ENCODE measurements around the gene WDPCP.
"Not testable (repeated sequence)": the region's sequence is repeated elsewhere in the genome, so short reads cannot be mapped to it uniquely, and the experiment has no call there.

The WDPCP gene

DNA sequence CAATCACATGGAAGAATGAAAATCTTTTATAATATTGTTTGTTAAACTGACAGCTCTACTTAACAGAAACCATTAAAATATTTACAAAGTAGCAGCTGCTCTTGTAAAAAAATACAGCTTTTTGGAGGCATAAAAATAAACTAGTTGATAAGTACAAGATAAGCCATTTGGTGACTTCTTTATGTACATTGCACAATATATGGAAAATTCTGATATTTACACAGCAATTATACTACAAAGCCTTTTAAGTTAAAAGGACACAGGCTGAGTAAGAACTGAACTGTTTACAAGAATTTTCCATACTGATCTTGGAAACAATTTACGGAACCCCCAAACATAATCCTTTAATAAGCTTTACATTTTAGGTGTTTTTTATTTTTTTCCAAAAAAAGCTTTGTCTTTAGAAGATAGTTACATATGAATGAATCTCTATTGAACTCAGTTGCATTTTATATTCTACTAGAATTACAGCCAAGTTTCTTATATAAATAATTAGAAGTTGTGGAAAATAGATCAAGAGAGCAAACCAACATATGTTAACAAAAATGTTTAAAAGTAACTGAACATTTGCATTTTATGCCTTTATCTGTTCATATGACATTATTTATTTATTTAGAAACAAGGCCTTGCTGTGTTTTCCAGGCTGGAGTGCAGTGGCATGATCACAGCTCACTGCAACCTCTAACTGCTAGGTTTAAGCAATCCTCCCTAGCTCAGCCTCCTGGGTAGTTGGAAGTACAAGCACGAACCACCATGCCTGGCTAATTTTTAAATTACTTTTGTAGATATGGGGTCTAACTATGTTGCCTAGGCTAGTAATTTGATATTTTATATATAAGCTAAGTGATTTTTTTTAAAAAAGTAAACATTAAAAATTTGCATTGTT, 395.1 kb downstream of the WDPCP start:
- TF ChIP-seq POLR2AphosphoS5 (IDR thresholded peaks at IDR 0.05; ENCODE audit: low read depth, low read length) (no peak), TAF1 (IDR thresholded peaks at IDR 0.05; ENCODE audit: borderline replicate concordance, low read depth, low read length) (no peak), POLR2A (IDR thresholded peaks at IDR 0.05; ENCODE audit: low read depth, low read length) (no peak)
- no peak for DNase-seq (ENCODE audit: insufficient read length)
- no peak for FAIRE-seq

DNA sequence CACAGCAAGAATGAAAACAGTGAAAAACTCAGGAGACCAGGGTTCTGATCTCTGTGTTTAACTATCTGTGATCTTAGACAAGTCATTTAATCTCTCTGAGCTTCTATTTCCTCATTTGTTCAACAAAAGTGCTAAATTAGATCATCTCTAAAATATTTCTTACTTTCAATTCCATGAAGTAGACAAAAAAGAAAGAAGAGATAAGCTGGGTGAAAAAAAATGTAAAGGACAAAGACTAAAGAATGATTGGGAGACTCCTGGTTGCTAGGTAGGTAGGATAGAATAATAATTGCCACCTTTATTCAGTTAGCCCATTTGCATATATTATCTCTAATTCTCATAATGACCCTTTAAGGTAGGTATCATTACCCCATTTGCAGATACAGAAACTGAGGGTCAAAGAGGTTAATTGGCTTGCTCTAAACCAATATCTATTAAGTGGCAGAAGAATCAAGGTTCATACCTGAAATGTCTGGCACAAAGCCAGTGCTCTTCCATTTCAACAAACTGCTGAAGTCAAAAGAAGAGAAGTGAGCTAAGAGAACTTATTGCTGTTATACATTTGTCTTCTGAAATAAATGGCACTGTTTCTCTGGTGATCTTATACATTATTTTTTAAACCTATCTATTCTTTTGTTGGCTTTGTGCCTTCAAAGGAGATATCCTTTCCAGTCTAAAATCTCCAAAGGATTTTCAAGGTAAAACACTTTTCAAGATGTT, 395.9 kb downstream of the WDPCP start:
- TF ChIP-seq POLR2A (IDR thresholded peaks at IDR 0.05; ENCODE audit: low read depth, low read length) (no peak), POLR2AphosphoS5 (IDR thresholded peaks at IDR 0.05; ENCODE audit: low read depth, low read length) (no peak), TAF1 (IDR thresholded peaks at IDR 0.05; ENCODE audit: borderline replicate concordance, low read depth, low read length) (no peak)
- FAIRE-seq: no peak
- no peak for DNase-seq (ENCODE audit: insufficient read length)

DNA sequence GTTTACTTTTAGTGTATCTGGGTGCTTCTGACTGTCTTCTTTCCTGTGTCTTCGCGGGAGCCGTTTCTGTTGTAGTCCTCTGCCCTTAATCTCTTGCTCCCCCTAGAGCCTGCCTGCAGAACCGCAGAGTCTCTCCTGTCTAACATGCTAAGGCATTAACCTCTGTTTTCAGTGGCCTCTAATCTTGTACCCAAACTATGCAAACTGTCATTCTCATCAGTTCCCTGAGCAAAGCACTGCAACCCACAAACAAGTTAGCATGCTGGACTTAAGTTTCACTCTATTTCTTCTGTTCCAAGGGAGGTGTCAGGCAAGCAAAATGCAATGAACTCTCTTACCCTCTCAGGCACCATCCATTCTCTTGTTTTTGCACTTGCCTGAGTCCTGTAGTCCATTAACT, 399.3 kb downstream of the WDPCP start:
- FAIRE-seq: peak; percentile 70
- peak; percentile 2 for DNase-seq (ENCODE audit: insufficient read length)
- TF ChIP-seq TAF1 (IDR thresholded peaks at IDR 0.05; ENCODE audit: borderline replicate concordance, low read depth, low read length): no peak
- no peak for TF ChIP-seq POLR2A (IDR thresholded peaks at IDR 0.05; ENCODE audit: low read depth, low read length)
- no peak for TF ChIP-seq POLR2AphosphoS5 (IDR thresholded peaks at IDR 0.05; ENCODE audit: low read depth, low read length)

DNA sequence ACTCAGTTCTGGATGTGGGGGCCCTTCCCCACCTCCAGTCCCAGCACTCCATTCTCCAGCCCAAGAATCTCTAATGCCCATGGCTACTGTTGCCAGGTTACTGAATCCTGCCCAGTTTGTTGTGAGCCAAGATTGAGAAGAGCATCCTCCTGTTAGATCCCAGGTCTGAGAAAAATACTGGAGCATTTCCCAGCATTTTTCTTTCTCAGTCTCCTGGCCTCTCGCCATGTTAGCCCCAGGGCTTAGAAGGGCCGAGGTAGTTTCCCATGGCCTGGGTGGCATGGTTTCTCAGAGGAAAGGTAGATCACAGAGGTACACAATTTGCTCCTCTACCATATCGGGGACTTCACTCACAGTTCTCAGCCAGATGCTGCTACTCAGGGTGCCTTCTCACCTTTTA, 401.9 kb downstream of the WDPCP start:
- no peak for FAIRE-seq
- no peak for TF ChIP-seq TAF1 (IDR thresholded peaks at IDR 0.05; ENCODE audit: borderline replicate concordance, low read depth, low read length)
- no peak for TF ChIP-seq POLR2A (IDR thresholded peaks at IDR 0.05; ENCODE audit: low read depth, low read length)
- TF ChIP-seq POLR2AphosphoS5 (IDR thresholded peaks at IDR 0.05; ENCODE audit: low read depth, low read length): no peak
- DNase-seq (ENCODE audit: insufficient read length): no peak

DNA sequence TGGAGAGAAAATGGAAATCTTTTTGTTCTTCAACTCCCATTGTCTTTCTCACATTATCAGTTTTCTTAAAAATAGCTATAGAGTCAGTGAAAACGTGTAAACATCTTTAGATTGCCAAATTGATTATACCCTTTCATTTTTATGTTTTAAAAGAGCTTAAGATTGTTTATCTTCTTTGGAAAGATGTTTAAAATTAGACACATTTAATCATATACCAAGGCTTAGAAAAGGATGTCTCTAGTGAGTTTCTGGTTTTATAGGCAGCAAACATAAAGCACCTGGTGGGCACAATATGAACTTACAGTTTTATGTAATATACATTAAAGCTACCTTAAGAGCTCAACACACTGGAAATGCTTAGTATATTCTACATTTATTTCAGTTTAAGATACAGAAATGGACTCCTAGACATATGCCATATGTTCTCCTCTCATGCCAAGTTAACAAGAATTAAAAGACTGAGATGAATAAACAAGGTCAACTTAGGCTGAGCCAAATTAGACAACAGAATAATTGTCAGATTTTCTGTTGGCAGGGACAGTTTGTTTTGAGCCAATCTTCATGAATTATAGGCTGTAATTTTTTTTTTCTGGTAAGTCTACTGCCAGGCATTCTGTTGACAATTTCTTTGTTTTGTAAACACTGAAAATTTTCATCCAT, 425.0 kb downstream of the WDPCP start:
- DNase-seq (ENCODE audit: insufficient read length) (no peak), FAIRE-seq (no peak)
- no peak for TF ChIP-seq TAF1 (IDR thresholded peaks at IDR 0.05; ENCODE audit: borderline replicate concordance, low read depth, low read length)
- TF ChIP-seq POLR2AphosphoS5 (IDR thresholded peaks at IDR 0.05; ENCODE audit: low read depth, low read length): no peak
- no peak for TF ChIP-seq POLR2A (IDR thresholded peaks at IDR 0.05; ENCODE audit: low read depth, low read length)

DNA sequence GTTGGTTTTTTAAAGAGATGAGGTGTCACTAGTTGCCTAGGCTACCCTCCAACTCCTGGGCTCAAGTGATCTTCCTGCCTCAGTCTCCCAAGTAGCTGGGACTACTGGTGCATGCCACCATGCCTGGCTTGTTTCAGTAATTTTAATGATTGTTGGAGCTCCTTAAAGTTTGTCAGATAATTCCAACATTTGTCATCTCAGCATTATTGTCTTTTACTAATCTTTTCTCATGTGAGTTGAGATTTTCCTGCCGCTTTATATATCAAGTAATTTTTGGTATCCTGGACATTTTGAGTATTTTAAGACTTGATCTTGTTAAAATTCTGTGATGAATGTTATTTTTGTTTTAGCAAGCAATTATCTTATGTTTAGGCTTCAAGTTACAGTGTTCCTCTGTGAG, 429.0 kb downstream of the WDPCP start:
- TF ChIP-seq POLR2A (IDR thresholded peaks at IDR 0.05; ENCODE audit: low read depth, low read length): no peak
- no peak for DNase-seq (ENCODE audit: insufficient read length)
- FAIRE-seq: no peak

DNA sequence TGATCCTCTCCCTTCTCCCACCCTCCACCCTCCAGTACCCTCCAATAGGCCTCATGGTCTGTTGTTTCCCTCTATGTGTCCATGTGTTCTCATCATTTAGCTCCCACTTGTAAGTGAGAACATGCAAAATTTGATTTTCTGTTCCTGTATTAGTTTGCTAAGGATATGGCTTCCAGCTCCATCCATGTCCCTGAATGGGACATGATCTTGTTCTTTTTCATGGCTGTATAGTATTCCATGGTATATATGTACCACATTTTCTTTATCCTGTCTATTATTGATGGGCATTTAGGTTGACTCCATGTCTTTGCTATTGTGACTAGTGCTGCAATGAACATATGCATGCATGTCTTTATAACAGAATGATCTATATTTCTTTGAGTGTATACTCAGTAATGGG, 451.6 kb downstream of the WDPCP start:
- not testable (repeated sequence) for DNase-seq (ENCODE audit: insufficient read length); FAIRE-seq

DNA sequence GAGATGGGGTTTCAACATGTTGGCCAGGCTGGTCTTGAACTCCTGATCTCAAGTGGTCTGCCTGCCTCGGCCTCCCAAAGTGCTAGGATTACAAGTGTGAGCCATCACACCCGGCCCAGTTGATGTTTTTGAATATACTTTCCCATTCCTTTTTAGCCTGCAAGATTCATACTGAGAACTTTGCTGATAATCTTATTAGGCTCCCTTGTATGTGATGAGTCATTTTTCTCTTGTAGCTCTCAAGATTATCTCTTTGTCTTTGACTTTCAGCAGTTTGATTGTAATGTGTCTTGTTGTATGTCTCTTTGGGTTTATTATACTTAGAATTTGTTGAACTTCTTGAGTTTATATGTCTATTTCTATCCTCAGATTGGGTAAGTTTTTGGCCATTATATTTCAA, 456.3 kb downstream of the WDPCP start:
- no peak for DNase-seq (ENCODE audit: insufficient read length)
- TF ChIP-seq POLR2AphosphoS5 (IDR thresholded peaks at IDR 0.05; ENCODE audit: low read depth, low read length) (no peak), POLR2A (IDR thresholded peaks at IDR 0.05; ENCODE audit: low read depth, low read length) (no peak), TAF1 (IDR thresholded peaks at IDR 0.05; ENCODE audit: borderline replicate concordance, low read depth, low read length) (no peak)
- FAIRE-seq: no peak

DNA sequence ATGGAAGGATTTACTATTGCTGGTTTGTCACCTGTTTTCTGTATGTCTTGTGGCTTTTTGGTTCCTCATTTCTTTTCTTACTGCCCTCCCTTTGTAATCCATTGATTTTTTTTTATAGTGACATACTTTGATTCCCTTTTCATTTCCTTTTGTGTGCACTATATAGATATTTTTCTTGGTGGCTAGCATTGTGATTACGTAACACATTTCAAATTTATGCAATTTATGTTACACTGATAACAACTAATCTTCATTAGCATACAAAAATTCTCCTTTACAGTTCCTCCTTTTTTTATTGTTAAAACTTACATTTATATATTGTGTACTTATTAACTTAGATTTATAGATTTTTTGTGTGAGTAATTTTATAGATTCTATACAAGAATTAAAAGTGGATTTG, 457.1 kb downstream of the WDPCP start:
- TF ChIP-seq POLR2AphosphoS5 (IDR thresholded peaks at IDR 0.05; ENCODE audit: low read depth, low read length): no peak
- TF ChIP-seq POLR2A (IDR thresholded peaks at IDR 0.05; ENCODE audit: low read depth, low read length): no peak
- no peak for TF ChIP-seq TAF1 (IDR thresholded peaks at IDR 0.05; ENCODE audit: borderline replicate concordance, low read depth, low read length)
- FAIRE-seq (no peak), DNase-seq (ENCODE audit: insufficient read length) (no peak)

DNA sequence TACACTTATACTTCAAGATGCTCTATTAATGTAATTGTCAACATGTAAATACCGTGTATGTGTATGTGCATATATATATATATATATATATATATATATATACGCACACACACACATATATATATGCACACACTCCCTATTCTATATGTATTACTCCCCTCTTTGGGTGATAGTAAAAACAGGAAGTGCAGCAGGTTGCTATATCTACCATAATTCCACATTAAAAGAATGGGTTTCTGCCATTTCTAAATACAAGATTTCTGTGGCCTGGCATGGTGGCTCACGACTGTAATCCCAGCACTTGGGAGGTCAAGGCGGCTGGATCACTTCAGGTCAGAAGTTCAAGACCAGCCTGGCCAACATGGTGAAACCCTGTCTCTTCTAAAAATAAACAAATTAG, 460.7 kb downstream of the WDPCP start:
- no peak for TF ChIP-seq TAF1 (IDR thresholded peaks at IDR 0.05; ENCODE audit: borderline replicate concordance, low read depth, low read length)
- TF ChIP-seq POLR2AphosphoS5 (IDR thresholded peaks at IDR 0.05; ENCODE audit: low read depth, low read length): no peak
- no peak for TF ChIP-seq POLR2A (IDR thresholded peaks at IDR 0.05; ENCODE audit: low read depth, low read length)
- DNase-seq (ENCODE audit: insufficient read length) (no peak), FAIRE-seq (no peak)

DNA sequence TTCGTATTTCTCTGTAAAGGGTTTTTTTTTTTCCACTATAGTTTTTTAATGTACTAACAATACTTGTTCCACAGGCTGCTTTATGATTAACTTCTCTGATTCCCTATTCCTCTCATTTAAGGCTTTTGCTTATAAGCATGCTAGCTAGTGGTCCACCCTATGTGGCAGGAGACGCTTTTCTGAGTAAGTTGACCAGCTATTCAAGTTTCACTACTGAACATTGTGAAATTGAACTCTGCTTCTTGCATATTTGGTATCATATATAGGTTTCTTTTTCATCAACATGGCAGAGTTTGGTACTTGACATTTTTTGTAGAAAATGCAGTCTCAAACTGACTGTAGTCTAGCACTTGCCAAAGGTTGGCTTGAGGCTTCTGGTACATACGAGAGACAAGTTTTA, 463.4 kb downstream of the WDPCP start:
- FAIRE-seq (peak; percentile 30), DNase-seq (ENCODE audit: insufficient read length) (no peak)
- TF ChIP-seq POLR2A (IDR thresholded peaks at IDR 0.05; ENCODE audit: low read depth, low read length) (no peak), POLR2AphosphoS5 (IDR thresholded peaks at IDR 0.05; ENCODE audit: low read depth, low read length) (no peak), TAF1 (IDR thresholded peaks at IDR 0.05; ENCODE audit: borderline replicate concordance, low read depth, low read length) (no peak)

DNA sequence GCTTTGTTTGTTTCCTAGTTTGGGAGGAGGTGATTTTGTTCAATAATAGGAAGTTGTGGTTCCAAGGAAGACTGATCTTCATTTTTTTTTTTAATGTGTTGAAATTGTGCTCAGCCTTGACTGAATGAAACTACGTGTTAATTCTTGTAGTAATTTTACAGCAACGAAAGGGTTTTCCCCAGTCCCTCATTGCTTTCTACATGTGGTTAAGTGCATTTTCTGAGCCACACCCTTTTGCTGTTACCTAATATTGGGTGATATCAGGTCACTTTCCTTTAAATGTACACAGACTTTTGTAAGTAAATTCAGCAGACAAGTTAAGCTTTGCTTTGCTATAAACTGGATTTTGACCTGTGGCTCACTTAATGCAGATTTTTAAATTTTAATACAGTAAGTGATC, 464.1 kb downstream of the WDPCP start:
- TF ChIP-seq POLR2AphosphoS5 (IDR thresholded peaks at IDR 0.05; ENCODE audit: low read depth, low read length) (no peak), TAF1 (IDR thresholded peaks at IDR 0.05; ENCODE audit: borderline replicate concordance, low read depth, low read length) (no peak), POLR2A (IDR thresholded peaks at IDR 0.05; ENCODE audit: low read depth, low read length) (no peak)
- FAIRE-seq: no peak
- no peak for DNase-seq (ENCODE audit: insufficient read length)
